Astrocyte of the spinal cord (primary cell): ENCODE measurements around the gene TSHR.

Source experiments
- DNase-seq: peaks from one replicate; pipeline ENCODE4 v3.0.0; 2011; ENCODE audit warnings: low read depth, low spot score
- H3K4me3 ChIP-seq: 2 replicates; pipeline ENCODE4 v1.5.1; 2011; ENCODE audit warnings: low read depth, mild to moderate bottlenecking, low read length, moderate library complexity
- in situ Hi-C: cut with HindIII; loops from 2 replicates; pipeline ENCODE4 v1.10.0; 2017; ENCODE audit warnings: low sequenced_read_pairs
- TF ChIP-seq, protein P1 (sequence below): IDR thresholded peaks from 2 replicates; pipeline ENCODE4 v1.5.1; 2012; ENCODE audit warnings: low read depth, mild to moderate bottlenecking, low read length, inconsistent platforms

TSHR gene

GRCh38 chr14:81127785-81128184, 172.4 kb downstream of the TSHR start:
- in situ Hi-C loops: no loop called here
- TF ChIP-seq, protein P1, sequence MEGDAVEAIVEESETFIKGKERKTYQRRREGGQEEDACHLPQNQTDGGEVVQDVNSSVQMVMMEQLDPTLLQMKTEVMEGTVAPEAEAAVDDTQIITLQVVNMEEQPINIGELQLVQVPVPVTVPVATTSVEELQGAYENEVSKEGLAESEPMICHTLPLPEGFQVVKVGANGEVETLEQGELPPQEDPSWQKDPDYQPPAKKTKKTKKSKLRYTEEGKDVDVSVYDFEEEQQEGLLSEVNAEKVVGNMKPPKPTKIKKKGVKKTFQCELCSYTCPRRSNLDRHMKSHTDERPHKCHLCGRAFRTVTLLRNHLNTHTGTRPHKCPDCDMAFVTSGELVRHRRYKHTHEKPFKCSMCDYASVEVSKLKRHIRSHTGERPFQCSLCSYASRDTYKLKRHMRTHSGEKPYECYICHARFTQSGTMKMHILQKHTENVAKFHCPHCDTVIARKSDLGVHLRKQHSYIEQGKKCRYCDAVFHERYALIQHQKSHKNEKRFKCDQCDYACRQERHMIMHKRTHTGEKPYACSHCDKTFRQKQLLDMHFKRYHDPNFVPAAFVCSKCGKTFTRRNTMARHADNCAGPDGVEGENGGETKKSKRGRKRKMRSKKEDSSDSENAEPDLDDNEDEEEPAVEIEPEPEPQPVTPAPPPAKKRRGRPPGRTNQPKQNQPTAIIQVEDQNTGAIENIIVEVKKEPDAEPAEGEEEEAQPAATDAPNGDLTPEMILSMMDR: no peak
- H3K4me3 ChIP-seq: no peak overlapping the region
- DNase-seq: peak; percentile 10

DNA sequence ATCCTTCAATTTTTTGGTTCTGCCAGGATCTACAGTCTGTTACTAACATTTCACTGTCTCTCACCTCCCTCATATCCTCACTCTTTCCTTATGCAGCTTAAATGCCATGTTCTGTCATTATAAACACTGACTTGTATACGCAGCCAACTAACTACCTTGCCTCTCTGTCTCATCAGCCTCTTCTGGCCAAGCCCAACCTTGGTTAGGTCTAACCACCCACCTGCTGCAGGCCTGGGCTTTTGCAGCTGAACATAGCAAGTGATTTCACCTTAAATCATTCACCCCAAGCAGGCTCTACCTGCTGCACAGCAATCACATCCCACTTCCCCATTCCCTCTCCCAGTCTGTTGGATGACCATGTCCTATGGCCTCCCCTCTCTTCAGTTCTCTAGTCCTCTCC, 173.8 kb downstream of the TSHR start:
- TF ChIP-seq, protein P1: no peak
- H3K4me3 ChIP-seq: no peak overlapping the region
- in situ Hi-C loops: no loop called here
- no peak for DNase-seq

DNA sequence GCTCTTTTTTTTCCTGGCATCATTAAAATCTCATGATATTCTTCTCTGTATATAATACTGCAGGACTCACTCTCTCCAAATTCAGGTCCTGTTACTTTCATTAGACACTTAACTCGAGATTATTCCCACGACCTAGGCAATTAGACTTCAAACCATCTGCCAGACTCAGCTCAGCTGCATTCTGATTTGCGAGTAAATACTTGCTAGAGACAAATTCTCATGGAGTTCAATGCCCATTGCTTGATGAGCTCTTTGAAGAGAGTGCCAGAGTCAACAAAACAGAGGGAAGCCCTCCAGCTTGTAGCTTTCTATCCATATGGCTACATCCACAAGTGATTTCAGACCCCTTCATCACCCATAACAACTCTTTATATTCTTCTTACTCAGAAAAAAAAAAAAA, 177.0 kb downstream of the TSHR start:
- DNase-seq: no peak
- in situ Hi-C loops: no loop called here
- no peak overlapping the region for H3K4me3 ChIP-seq
- TF ChIP-seq, protein P1: no peak

DNA sequence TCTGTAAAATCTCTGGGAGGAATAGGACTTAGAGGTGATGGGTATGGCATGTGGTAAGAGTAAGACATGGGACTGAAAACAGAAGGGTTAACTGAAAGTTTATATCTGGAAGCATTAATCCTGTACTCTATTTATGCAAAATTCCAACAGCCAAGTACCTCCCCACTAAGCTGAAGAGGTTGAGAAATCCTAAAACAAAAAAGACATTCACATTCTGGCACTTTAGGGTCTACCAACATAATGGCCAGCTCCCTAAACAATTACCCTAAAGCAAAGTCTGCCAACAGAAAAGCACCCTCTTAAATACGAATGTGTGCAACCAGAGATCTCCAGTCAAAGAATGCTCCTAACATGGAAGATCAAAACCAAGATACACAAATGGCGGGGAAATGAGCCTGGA, 178.0 kb downstream of the TSHR start:
- TF ChIP-seq, protein P1: no peak
- in situ Hi-C loops: no loop called here
- DNase-seq: no peak
- no peak overlapping the region for H3K4me3 ChIP-seq

DNA sequence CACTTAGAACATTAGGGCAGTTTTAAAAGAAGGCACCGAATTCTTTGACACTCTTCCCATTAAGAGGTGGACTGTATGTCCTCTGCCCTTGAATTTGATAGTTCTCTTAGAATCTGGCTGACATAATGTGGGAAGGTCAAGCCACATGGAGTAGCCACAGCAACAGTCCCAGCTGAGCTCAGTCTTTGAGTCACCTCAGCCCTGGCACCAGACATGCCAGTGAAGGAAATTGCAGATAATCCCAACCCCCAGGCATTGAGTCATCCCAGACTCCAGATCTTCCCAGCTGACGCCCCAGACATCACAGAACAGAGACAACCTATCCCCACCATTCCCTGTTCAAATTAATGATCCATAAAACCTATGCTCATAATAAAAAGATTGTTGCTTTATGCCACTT, 181.9 kb downstream of the TSHR start:
- TF ChIP-seq, protein P1: no peak
- peak; percentile 51 for DNase-seq
- H3K4me3 ChIP-seq: no peak overlapping the region
- in situ Hi-C loops: no loop called here

DNA sequence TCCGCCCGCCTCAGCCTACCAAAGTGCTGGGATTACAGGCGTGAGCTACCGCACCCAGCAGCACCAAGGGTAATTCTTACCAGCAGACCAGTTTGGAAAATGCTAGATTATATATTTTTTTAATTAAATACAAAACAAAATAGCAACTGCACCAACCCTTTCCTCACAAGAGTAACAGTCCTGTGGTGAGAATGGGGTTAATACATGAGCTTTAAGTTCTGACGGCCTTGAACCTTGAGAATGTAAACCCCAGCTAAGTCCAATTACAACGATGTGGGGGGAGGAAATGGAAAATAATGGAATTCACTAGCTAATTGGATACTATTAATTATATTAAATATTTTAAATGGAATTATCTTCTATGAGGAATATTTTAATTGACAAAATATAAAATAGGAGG, 183.0 kb downstream of the TSHR start:
- DNase-seq: no peak
- H3K4me3 ChIP-seq: no peak overlapping the region
- in situ Hi-C loops: no loop called here
- TF ChIP-seq, protein P1: no peak

DNA sequence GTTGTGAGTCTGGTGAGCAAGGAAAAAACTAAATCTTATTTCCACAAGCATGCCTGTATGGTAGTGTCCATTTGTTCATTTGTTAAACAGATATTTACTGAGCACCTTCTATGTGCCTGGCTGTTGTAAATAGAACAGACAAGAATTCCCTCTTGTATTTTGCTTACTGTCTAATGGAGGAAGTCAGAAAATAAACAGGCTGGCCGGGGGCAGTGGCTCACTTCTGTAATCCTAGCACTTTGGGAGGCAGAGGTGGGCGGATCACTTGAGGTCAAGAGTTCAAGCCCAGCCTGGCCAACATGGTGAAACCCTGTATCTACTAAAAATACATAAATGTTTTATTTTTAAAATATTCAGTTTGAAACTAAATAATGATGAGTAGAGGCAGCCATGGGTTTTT, 186.0 kb downstream of the TSHR start:
- in situ Hi-C loops: no loop called here
- TF ChIP-seq, protein P1: no peak
- no peak overlapping the region for H3K4me3 ChIP-seq
- DNase-seq: no peak
